Measurements from ENCODE around the gene UTP18.

DNA sequence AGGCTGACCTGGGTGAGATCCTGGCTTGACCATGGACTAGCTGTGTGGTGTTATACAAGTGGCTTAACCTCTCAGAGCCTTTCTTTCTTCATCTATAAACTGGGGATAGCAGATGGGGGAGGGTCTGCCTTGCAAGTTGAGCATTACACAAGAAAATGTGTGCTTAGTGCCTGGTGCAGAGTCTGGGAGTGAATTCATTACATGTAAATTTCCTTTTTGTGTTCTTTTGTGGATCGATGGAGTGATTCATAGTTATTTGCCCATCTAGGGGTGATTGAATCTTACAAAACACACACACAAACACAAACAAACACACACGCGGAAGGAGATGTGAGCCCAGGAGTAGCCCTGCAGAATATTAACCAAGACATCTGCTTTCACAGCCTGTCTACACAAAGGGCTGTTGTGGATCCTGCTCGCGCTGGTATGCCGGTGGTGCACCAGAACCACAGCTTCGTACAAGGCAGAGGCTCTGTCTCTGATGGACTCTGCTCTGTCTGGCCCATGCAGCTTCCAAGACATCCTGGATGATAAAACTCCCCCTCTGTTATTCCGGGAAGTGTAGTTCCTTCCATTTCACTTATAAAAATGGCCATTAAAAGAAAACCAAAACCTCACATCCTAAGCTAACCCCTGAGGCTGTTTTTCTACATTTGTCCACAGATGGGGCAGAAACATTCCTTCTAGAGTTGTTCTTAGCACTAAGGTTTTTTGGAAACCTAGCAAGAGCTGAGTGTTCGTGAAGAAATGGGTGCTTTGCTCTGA is 86.1 kb downstream of the UTP18 start:
- TF ChIP-seq, protein P1, sequence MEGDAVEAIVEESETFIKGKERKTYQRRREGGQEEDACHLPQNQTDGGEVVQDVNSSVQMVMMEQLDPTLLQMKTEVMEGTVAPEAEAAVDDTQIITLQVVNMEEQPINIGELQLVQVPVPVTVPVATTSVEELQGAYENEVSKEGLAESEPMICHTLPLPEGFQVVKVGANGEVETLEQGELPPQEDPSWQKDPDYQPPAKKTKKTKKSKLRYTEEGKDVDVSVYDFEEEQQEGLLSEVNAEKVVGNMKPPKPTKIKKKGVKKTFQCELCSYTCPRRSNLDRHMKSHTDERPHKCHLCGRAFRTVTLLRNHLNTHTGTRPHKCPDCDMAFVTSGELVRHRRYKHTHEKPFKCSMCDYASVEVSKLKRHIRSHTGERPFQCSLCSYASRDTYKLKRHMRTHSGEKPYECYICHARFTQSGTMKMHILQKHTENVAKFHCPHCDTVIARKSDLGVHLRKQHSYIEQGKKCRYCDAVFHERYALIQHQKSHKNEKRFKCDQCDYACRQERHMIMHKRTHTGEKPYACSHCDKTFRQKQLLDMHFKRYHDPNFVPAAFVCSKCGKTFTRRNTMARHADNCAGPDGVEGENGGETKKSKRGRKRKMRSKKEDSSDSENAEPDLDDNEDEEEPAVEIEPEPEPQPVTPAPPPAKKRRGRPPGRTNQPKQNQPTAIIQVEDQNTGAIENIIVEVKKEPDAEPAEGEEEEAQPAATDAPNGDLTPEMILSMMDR (IDR thresholded peaks at IDR 0.05; ENCODE audit: poor library complexity): no peak
- no peak for TF ChIP-seq EZH2 (IDR thresholded peaks at IDR 0.05; ENCODE audit: borderline replicate concordance)

All from hepatocyte (in vitro differentiated cells).